IPS-18c (cell line): ENCODE data around the gene ZNF90.

ENCODE experiments used
- H3K4me3 ChIP-seq: 2 replicates; pipeline ENCODE4 v1.7.0; 2013; ENCODE audit warnings: low read depth, mild to moderate bottlenecking, low read length, moderate library complexity; ENCODE audit not compliant: insufficient read depth
- H3K9me3 ChIP-seq: one replicate; pipeline ENCODE4 v1.6.1; 2013; ENCODE audit warnings: mild to moderate bottlenecking, low read length, moderate library complexity; ENCODE audit not compliant: control insufficient read depth, insufficient read depth

The ZNF90 gene

GRCh38 chr19:20167020-20167644 lies 89.3 kb downstream of the ZNF90 start, which contains the start of gene ZNF486:
Gene ZNF486 (plus strand): TSS chr19:20167214. CDS start chr19:20167331, 117 bp downstream.
- Histone ChIP-seq H3K4me3 (peak within 1 kb of the TSS; percentile 70), H3K9me3 (peaks cover 5% of the 10 kb centered on the region)

GRCh38 chr19:20167651-20168122 lies 89.9 kb downstream of the ZNF90 start:
- H3K4me3 ChIP-seq = peak overlapping the region; percentile 70
- H3K9me3 ChIP-seq = peaks cover 5% of the 10 kb centered on the region
